GM12892 (cell line): ENCODE data around the gene MRPL45. TPM values are rescaled to one million over a fixed set of nuclear protein-coding genes. Genes with fewer than 3 reads are reported as not detected.
"Not testable (repeated sequence)": the region's sequence is repeated elsewhere in the genome, so short reads cannot be mapped to it uniquely, and the experiment has no call there.

Source experiments
- DNase-seq: peaks from one replicate; pipeline ENCODE4 v3.0.0; 2011; ENCODE audit not compliant: insufficient read length
- FAIRE-seq: peaks from 2 replicates; lab custom pipeline; 2011; peaks lifted over from hg19 to GRCh38; lab: Jason Lieb, UNC
- POLR2A ChIP-seq: IDR thresholded peaks from 2 replicates; pipeline ENCODE4 v1.6.1; 2011; ENCODE audit warnings: low read depth, low read length, control low read depth
- POLR2AphosphoS5 ChIP-seq: IDR thresholded peaks from 2 replicates; pipeline ENCODE4 v1.6.1; 2011; ENCODE audit warnings: low read depth, low read length, control low read depth
- TAF1 ChIP-seq: IDR thresholded peaks from 2 replicates; pipeline ENCODE4 v1.6.1; 2011; ENCODE audit warnings: low read depth, mild to moderate bottlenecking, control low read depth, low read length, borderline replicate concordance
- polyA plus RNA-seq: library from polyadenylated mRNA; unstranded; fragments of >200 nt; gene quantifications from one replicate; pipeline ENCODE4 v1.2.1, GENCODE V29; 2012; ENCODE audit warnings: missing spikeins, inconsistent platforms; ENCODE audit not compliant: missing spikeins

MRPL45 gene
- 48.5 TPM for polyA plus RNA-seq

GRCh38 chr17:38296834-38297517 lies at the start of gene MRPL45:
TSS of gene MRPL45 (plus strand) at chr17:38297168. CDS start at chr17:38297184, 16 bp downstream.
- DNase-seq: peak; percentile 78
- FAIRE-seq: not testable (repeated sequence)
- TF ChIP-seq POLR2A: 0 out of 2 replicates have a peak, but pooled peaks have one; percentile 29
- peak; percentile 22; the same call in 1 of the 2 replicates for TF ChIP-seq POLR2AphosphoS5
- TF ChIP-seq TAF1: peak; percentile 56; the same call in 1 of the 2 replicates

GRCh38 chr17:38253191-38253590 lies 43.8 kb upstream of the MRPL45 start:
- DNase-seq, FAIRE-seq: not testable (repeated sequence)

GRCh38 chr17:38254357-38254756 lies 42.6 kb upstream of the MRPL45 start:
- FAIRE-seq, DNase-seq: not testable (repeated sequence)

GRCh38 chr17:38257013-38257621 lies 39.9 kb upstream of the MRPL45 start:
- FAIRE-seq: not testable (repeated sequence)
- peak; percentile 53 for DNase-seq

GRCh38 chr17:38265974-38266506 lies 30.9 kb upstream of the MRPL45 start:
- FAIRE-seq, DNase-seq: not testable (repeated sequence)

- not testable (repeated sequence) for FAIRE-seq, DNase-seq
Measured at GRCh38 chr17:38266571-38266970, 30.4 kb upstream of the MRPL45 start.

GRCh38 chr17:38268138-38268537 lies 28.8 kb upstream of the MRPL45 start:
- DNase-seq, FAIRE-seq: not testable (repeated sequence)

GRCh38 chr17:38269045-38269444 lies 27.9 kb upstream of the MRPL45 start:
- not testable (repeated sequence) for DNase-seq, FAIRE-seq

- not testable (repeated sequence) for DNase-seq
Measured at GRCh38 chr17:38269552-38269951, 27.4 kb upstream of the MRPL45 start.

GRCh38 chr17:38285994-38286393 lies 11.0 kb upstream of the MRPL45 start:
- DNase-seq, FAIRE-seq: not testable (repeated sequence)

More at GRCh38 chr17:38269552-38269951, 27.4 kb upstream of the MRPL45 start:
- not testable (repeated sequence) for FAIRE-seq

GRCh38 chr17:38286501-38287091 lies 10.4 kb upstream of the MRPL45 start:
- DNase-seq, FAIRE-seq: not testable (repeated sequence)

- DNase-seq, FAIRE-seq: not testable (repeated sequence)
Measured at GRCh38 chr17:38288217-38288827, 8.6 kb upstream of the MRPL45 start.

GRCh38 chr17:38289760-38290159 lies 7.2 kb upstream of the MRPL45 start:
- not testable (repeated sequence) for FAIRE-seq, DNase-seq

- FAIRE-seq, DNase-seq: not testable (repeated sequence)
Measured at GRCh38 chr17:38295602-38296365, 1.2 kb upstream of the MRPL45 start.
